Measurements from ENCODE around the gene SDK2.

SDK2 gene

GRCh38 chr17:73644145-73645049, at the start of gene SDK2:
SDK2 (minus strand) TSS chr17:73644445; CDS start chr17:73644088, 357 bp downstream.
- DNase-seq = peak; percentile 69

GRCh38 chr17:73693071-73693470, 48.8 kb upstream of the SDK2 start:
- DNase-seq = no peak

- no peak for DNase-seq
These were observed 47.1 kb upstream of the SDK2 start for GRCh38 chr17:73691321-73691766.

- DNase-seq = no peak
These were observed 46.4 kb upstream of the SDK2 start for GRCh38 chr17:73690676-73691075.

GRCh38 chr17:73689596-73690275, 45.5 kb upstream of the SDK2 start:
- no peak for DNase-seq

- no peak for DNase-seq
These were observed 42.7 kb upstream of the SDK2 start for GRCh38 chr17:73686961-73687360.

- no peak for DNase-seq
These were observed 41.9 kb upstream of the SDK2 start for GRCh38 chr17:73686126-73686525.

- DNase-seq = no peak
These were observed 39.9 kb upstream of the SDK2 start for GRCh38 chr17:73684183-73684582.

GRCh38 chr17:73683771-73684170, 39.5 kb upstream of the SDK2 start:
- no peak for DNase-seq

- DNase-seq = no peak
These were observed 37.7 kb upstream of the SDK2 start for GRCh38 chr17:73681946-73682345.

- DNase-seq = no peak
These were observed 35.2 kb upstream of the SDK2 start for GRCh38 chr17:73679476-73679875.

GRCh38 chr17:73678999-73679398, 34.8 kb upstream of the SDK2 start:
- no peak for DNase-seq

GRCh38 chr17:73669771-73670170, 25.5 kb upstream of the SDK2 start:
- DNase-seq = no peak

GRCh38 chr17:73667181-73667959, 23.1 kb upstream of the SDK2 start:
- DNase-seq = peak; percentile 52

- no peak for DNase-seq
These were observed 19.4 kb upstream of the SDK2 start for GRCh38 chr17:73663614-73664013.

- no peak for DNase-seq
These were observed 16.1 kb upstream of the SDK2 start for GRCh38 chr17:73660366-73660765.

- DNase-seq = no peak
These were observed 14.7 kb upstream of the SDK2 start for GRCh38 chr17:73658821-73659515.

- DNase-seq = no peak
These were observed 13.3 kb upstream of the SDK2 start for GRCh38 chr17:73657473-73658116.

- no peak for DNase-seq
These were observed 10.0 kb upstream of the SDK2 start for GRCh38 chr17:73654241-73654640.

GRCh38 chr17:73653810-73654209, 9.6 kb upstream of the SDK2 start:
- no peak for DNase-seq

GRCh38 chr17:73652886-73653480, 8.7 kb upstream of the SDK2 start:
- no peak for DNase-seq

Measured in activated CD8-positive, alpha-beta memory T cell treated with anti-CD3 and anti-CD28 coated beads for 24 hours (primary cell).